Endodermal cell (in vitro differentiated cells): ENCODE data around the gene BOLA3. TPM values are rescaled to one million over a fixed set of nuclear protein-coding genes. Genes with fewer than 3 reads are reported as not detected.

Experiments used
- DNase-seq: peaks from one replicate; pipeline ENCODE4 v3.0.0-alpha.2; 2017
- H3K27ac ChIP-seq: 2 replicates; pipeline ENCODE4 v1.5.1; 2013; ENCODE audit warnings: mild to moderate bottlenecking, low read depth, low read length, moderate library complexity
- H3K27me3 ChIP-seq: 2 replicates; pipeline ENCODE4 v1.6.1; 2013; ENCODE audit warnings: mild to moderate bottlenecking, low read length, moderate library complexity; ENCODE audit not compliant: insufficient read depth, control insufficient read depth, poor library complexity, severe bottlenecking
- H3K36me3 ChIP-seq: 2 replicates; pipeline ENCODE4 v1.7.0; 2013; ENCODE audit warnings: mild to moderate bottlenecking, low read length, moderate library complexity; ENCODE audit not compliant: control insufficient read depth, insufficient read depth
- H3K4me1 ChIP-seq: one replicate; pipeline ENCODE4 v1.7.0; 2013; ENCODE audit warnings: low read length; ENCODE audit not compliant: control insufficient read depth, insufficient read depth
- H3K4me3 ChIP-seq: 2 replicates; pipeline ENCODE4 v1.5.1; 2013; ENCODE audit warnings: mild to moderate bottlenecking, low read length, moderate library complexity
- H3K9ac ChIP-seq: 2 replicates; pipeline ENCODE4 v1.6.1; 2013; ENCODE audit warnings: mild to moderate bottlenecking, low read length, moderate library complexity; ENCODE audit not compliant: poor library complexity, severe bottlenecking; ENCODE audit errors: extremely low read depth
- H3K9me3 ChIP-seq: 2 replicates; pipeline ENCODE4 v1.6.1; 2013; ENCODE audit warnings: mild to moderate bottlenecking, low read length, moderate library complexity; ENCODE audit not compliant: control insufficient read depth
- H3K27ac Mint-ChIP-seq: 2 replicates; pipeline ENCODE4 v1.8.0; 2020; ENCODE audit warnings: mixed read lengths
- H3K27me3 Mint-ChIP-seq: 2 replicates; pipeline ENCODE4 v1.8.0; 2021; ENCODE audit warnings: mild to moderate bottlenecking, mixed read lengths; ENCODE audit not compliant: insufficient read depth
- H3K36me3 Mint-ChIP-seq: 2 replicates; pipeline ENCODE4 v1.8.0; 2020; ENCODE audit warnings: low read depth, mixed read lengths
- H3K4me1 Mint-ChIP-seq: 2 replicates; pipeline ENCODE4 v1.8.0; 2020; ENCODE audit warnings: mixed read lengths
- H3K4me3 Mint-ChIP-seq: 2 replicates; pipeline ENCODE4 v1.8.0; 2020; ENCODE audit warnings: mild to moderate bottlenecking, moderate library complexity, mixed read lengths
- H3K9me3 Mint-ChIP-seq: 2 replicates; pipeline ENCODE4 v1.8.0; 2020; ENCODE audit warnings: mild to moderate bottlenecking, mixed read lengths
- WGBS, 2 experiments: methylation state at CpG; one replicate each; pipeline versions ENCODE4 v1.1.5 to v1.1.7; 2013; ENCODE audit warnings: missing lambda C conversion rate in 2 of 2, mixed read lengths in 1 of 2; ENCODE audit not compliant: insufficient coverage in 1 of 2, insufficient read length in 1 of 2; 5-methylcytosine and 5-hydroxymethylcytosine counted together
- total RNA-seq, 2 donors: library from RNA; stranded (reverse); fragmentation: NEBNext Ultra II Directional in 1 of 2; extraction: Animal tissue kit (Norgen Biotek cat#: 25700) in 1 of 2; gene quantifications; 2 replicates in 1 of 2; 3 replicates in 1 of 2; pipeline ENCODE4 v1.2.1, GENCODE V29; 2021
- TF ChIP-seq, protein P1 (sequence below): fragments of 200-600 bp; sonication (generic); conservative IDR thresholded peaks from 2 replicates; pipeline ENCODE4 v1.5.0; 2021; ENCODE audit warnings: antibody characterized with exemption, mild to moderate bottlenecking

BOLA3 gene
- total RNA-seq, 2 donors from 2014 or later, result 42.5 to 43.2 TPM

DNA sequence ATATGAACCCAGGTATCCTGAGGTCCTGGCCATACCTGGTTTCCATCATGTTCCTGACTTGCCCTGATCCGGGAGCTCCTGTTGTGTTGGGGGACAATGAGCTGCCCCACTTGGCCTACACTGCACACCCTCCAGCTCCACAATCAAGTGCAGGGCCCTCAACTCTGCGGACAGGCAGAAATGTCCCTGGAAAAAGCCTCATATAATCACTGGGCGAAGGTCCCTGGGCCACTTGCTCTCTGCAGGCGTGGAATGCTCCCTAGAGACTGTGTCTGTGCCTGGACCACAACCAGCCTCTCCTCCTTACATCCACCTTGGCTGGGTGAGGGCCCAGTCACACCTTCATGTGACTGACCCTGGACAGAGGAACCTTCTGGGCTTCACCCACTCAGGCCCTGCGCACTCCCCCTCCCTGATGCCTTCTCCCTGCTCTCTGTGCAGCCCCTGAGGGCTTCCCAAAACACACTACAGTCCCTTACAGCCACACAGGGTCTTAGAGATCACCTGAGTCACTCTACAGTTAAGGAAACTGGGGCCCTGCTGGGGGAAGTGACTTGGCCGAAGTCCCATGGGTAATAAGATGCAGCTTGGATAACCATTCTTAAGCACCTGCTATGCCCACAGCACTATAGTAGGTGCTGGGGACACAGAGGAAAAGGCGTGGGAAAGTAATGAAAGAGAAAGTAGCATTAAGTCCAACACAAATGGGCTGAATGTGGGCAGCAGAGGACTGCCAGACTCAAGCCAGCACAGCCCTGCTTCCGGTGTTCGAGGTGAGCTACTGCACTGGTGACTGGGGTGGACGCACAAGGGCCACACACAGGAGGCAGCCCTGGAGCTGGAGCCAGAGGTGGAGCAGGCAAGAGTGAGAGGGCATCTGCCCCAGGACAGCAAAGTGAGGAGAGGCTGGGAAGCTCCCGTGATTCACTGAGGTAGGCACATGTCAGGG, 9.8 kb downstream of the BOLA3 start:
- no peak overlapping the region for H3K4me3 Mint-ChIP-seq
- H3K36me3 Mint-ChIP-seq, result peaks cover 49% of the 10 kb centered on the region
- H3K4me3 ChIP-seq, result no peak overlapping the region
- no peaks in the 10 kb centered on the region for H3K4me1 Mint-ChIP-seq
- peak; percentile 33 for DNase-seq
- H3K9ac ChIP-seq, result no peak overlapping the region
- peaks cover 24% of the 10 kb centered on the region for H3K36me3 ChIP-seq
- no peaks in the 10 kb centered on the region for H3K9me3 ChIP-seq
- no peaks in the 10 kb centered on the region for H3K27me3 ChIP-seq
- TF ChIP-seq, protein P1, sequence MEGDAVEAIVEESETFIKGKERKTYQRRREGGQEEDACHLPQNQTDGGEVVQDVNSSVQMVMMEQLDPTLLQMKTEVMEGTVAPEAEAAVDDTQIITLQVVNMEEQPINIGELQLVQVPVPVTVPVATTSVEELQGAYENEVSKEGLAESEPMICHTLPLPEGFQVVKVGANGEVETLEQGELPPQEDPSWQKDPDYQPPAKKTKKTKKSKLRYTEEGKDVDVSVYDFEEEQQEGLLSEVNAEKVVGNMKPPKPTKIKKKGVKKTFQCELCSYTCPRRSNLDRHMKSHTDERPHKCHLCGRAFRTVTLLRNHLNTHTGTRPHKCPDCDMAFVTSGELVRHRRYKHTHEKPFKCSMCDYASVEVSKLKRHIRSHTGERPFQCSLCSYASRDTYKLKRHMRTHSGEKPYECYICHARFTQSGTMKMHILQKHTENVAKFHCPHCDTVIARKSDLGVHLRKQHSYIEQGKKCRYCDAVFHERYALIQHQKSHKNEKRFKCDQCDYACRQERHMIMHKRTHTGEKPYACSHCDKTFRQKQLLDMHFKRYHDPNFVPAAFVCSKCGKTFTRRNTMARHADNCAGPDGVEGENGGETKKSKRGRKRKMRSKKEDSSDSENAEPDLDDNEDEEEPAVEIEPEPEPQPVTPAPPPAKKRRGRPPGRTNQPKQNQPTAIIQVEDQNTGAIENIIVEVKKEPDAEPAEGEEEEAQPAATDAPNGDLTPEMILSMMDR, result no peak
- no peak overlapping the region for H3K27ac ChIP-seq
- no peaks in the 10 kb centered on the region for H3K9me3 Mint-ChIP-seq
- H3K4me1 ChIP-seq, result no peaks in the 10 kb centered on the region
- WGBS, 2 experiments, result 94 to 97% methylated on average over 8 to 11 of the region's 11 CpGs
- H3K27ac Mint-ChIP-seq, result no peak overlapping the region
- H3K27me3 Mint-ChIP-seq, result no peaks in the 10 kb centered on the region

DNA sequence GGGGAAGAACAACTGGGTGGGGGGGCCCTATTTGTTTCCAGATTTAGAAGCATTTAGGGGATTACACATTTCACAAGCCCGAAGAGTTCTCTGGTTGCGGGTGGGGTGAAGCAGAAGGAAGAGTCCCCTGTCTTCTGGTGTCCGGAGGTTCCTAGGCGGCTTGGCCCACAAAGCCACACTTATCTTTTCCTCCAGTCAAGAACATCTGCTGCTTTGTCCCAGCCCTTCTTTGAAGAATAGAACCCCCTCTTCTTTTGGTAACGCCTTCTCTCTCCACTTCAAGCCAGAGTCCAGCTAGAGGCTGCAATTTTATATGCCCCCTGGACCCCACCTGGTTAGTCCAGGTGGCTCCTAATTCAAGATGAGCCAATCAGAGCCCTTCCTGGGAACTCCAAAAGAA, 15.8 kb downstream of the BOLA3 start:
- TF ChIP-seq, protein P1, result peak; percentile 23
- H3K9me3 Mint-ChIP-seq, result no peaks in the 10 kb centered on the region
- H3K27me3 Mint-ChIP-seq, result peaks cover 10% of the 10 kb centered on the region
- H3K27ac Mint-ChIP-seq, result no peak overlapping the region
- no peak overlapping the region for H3K9ac ChIP-seq
- peaks cover 25% of the 10 kb centered on the region for H3K36me3 Mint-ChIP-seq
- WGBS, 2 experiments, result 91 to 93% methylated on average over 3 to 5 of the region's 5 CpGs
- no peaks in the 10 kb centered on the region for H3K4me1 Mint-ChIP-seq
- no peak overlapping the region for H3K27ac ChIP-seq
- no peaks in the 10 kb centered on the region for H3K4me1 ChIP-seq
- H3K4me3 ChIP-seq, result no peak overlapping the region
- DNase-seq, result no peak
- H3K9me3 ChIP-seq, result no peaks in the 10 kb centered on the region
- peaks cover 11% of the 10 kb centered on the region for H3K27me3 ChIP-seq
- H3K4me3 Mint-ChIP-seq, result no peak overlapping the region
- peaks cover 11% of the 10 kb centered on the region for H3K36me3 ChIP-seq

DNA sequence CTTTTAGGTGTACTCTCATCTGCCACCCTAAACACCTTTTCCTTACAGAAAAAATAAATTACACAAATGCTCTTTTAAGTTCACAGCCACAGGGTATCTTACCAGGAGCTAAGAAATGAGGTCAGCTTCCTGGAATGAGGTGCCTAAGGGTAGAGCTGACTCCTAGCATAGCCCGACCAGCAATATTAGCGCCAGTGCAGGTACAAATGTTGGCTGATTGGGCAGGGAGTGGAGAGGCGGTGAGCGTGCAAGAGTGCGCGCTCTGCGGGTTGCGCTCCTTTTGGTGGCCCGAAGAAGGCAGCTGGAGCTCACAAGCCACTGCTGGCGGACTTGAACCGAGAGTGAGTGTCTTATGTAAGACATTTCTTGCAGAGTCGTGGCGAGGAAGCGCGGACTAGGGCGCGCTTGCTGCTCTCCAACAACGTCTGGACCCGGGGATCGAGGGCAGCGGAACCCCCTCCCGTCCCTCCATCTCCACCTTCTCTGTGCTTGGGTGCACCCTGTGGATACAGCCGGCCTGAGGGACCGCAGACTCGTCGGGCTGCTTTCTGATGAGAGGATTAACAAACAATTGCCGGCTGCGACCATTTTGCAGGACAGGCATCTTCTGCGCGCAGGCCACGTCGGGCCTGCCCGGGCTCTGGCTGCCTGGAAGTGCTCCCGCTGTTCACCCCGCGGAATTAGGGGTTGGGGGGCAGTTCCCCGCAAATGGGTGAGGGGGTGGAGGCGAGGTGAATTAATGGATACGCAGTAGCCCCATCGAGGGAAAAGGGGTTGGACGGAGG, 17.3 kb downstream of the BOLA3 start:
- H3K27me3 Mint-ChIP-seq, result peaks cover 18% of the 10 kb centered on the region
- no peak overlapping the region for H3K9ac ChIP-seq
- peak overlapping the region; percentile 16 for H3K4me3 Mint-ChIP-seq
- no peak overlapping the region for H3K27ac ChIP-seq
- 92 to 94% methylated on average over 28 to 41 of the region's 41 CpGs for WGBS, 2 experiments
- H3K36me3 Mint-ChIP-seq, result peaks cover 21% of the 10 kb centered on the region
- peaks cover 11% of the 10 kb centered on the region for H3K36me3 ChIP-seq
- H3K27ac Mint-ChIP-seq, result no peak overlapping the region
- TF ChIP-seq, protein P1, result no peak
- H3K27me3 ChIP-seq, result peaks cover 12% of the 10 kb centered on the region
- no peaks in the 10 kb centered on the region for H3K4me1 Mint-ChIP-seq
- peak; percentile 43 for DNase-seq
- H3K9me3 Mint-ChIP-seq, result no peaks in the 10 kb centered on the region
- no peaks in the 10 kb centered on the region for H3K9me3 ChIP-seq
- H3K4me1 ChIP-seq, result no peaks in the 10 kb centered on the region
- no peak overlapping the region for H3K4me3 ChIP-seq
